ENCODE data around the gene RUSC2.

DNA sequence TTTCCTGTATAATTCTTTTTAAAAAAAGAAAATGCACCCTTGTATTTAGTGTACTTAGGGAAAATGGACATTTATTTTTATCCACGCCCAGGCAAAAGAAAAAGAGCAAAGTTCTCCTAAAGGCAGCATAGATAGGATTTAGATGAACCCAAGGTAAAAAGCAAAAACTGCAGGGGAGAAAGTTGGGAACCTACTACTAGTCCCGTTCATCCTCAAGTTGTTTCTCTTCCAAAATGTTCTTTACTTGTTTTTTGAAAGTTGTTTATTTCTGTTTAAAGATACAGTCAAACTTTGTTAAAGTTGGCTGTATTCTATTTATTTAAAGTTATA lies 9.8 kb downstream of the RUSC2 start:
- TF ChIP-seq POLR2A (IDR thresholded peaks at IDR 0.05; ENCODE audit: low read depth, low read length) (no peak), RAD21 (IDR thresholded peaks at IDR 0.05; ENCODE audit: low read length) (no peak), MAZ (IDR thresholded peaks at IDR 0.05; ENCODE audit: borderline replicate concordance, low read depth, low read length) (no peak), SMC3 (IDR thresholded peaks at IDR 0.05; ENCODE audit: low read depth, low read length) (no peak), CHD1 (IDR thresholded peaks at IDR 0.05; ENCODE audit: low read depth, low read length) (no peak), RFX5 (IDR thresholded peaks at IDR 0.05; ENCODE audit: low read depth, low read length) (no peak), MAFK (IDR thresholded peaks at IDR 0.05; ENCODE audit: low read depth, low read length) (no peak), CEBPB (IDR thresholded peaks at IDR 0.05; ENCODE audit: low read depth, low read length) (no peak), MXI1 (IDR thresholded peaks at IDR 0.05; ENCODE audit: borderline replicate concordance, low read depth, low read length) (no peak)
- TF ChIP-seq, protein P1, sequence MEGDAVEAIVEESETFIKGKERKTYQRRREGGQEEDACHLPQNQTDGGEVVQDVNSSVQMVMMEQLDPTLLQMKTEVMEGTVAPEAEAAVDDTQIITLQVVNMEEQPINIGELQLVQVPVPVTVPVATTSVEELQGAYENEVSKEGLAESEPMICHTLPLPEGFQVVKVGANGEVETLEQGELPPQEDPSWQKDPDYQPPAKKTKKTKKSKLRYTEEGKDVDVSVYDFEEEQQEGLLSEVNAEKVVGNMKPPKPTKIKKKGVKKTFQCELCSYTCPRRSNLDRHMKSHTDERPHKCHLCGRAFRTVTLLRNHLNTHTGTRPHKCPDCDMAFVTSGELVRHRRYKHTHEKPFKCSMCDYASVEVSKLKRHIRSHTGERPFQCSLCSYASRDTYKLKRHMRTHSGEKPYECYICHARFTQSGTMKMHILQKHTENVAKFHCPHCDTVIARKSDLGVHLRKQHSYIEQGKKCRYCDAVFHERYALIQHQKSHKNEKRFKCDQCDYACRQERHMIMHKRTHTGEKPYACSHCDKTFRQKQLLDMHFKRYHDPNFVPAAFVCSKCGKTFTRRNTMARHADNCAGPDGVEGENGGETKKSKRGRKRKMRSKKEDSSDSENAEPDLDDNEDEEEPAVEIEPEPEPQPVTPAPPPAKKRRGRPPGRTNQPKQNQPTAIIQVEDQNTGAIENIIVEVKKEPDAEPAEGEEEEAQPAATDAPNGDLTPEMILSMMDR (conservative IDR thresholded peaks at IDR 0.05; ENCODE audit: low read depth, low read length) = no peak
- TF ChIP-seq, protein P2, sequence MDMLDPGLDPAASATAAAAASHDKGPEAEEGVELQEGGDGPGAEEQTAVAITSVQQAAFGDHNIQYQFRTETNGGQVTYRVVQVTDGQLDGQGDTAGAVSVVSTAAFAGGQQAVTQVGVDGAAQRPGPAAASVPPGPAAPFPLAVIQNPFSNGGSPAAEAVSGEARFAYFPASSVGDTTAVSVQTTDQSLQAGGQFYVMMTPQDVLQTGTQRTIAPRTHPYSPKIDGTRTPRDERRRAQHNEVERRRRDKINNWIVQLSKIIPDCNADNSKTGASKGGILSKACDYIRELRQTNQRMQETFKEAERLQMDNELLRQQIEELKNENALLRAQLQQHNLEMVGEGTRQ (IDR thresholded peaks at IDR 0.05; ENCODE audit: low read depth, low read length) = no peak

Data from IMR-90 (cell line).